Activated T-cell treated with anti-CD3 and anti-CD28 coated beads, Interleukin-2, amount 50 U/mL, for 24 hours (primary cell): ENCODE measurements around the gene GLI3.

Source experiments
- DNase-seq: peaks from one replicate; pipeline ENCODE4 v3.0.0-alpha.2; 2020
- H3K27ac Mint-ChIP-seq: 2 replicates; pipeline ENCODE4 v1.8.0; 2020; ENCODE audit warnings: mild to moderate bottlenecking, mixed read lengths
- H3K27me3 Mint-ChIP-seq: 2 replicates; pipeline ENCODE4 v1.8.0; 2020; ENCODE audit warnings: mixed read lengths
- H3K36me3 Mint-ChIP-seq: 2 replicates; pipeline ENCODE4 v1.8.0; 2020; ENCODE audit warnings: low read depth, mixed read lengths
- H3K4me1 Mint-ChIP-seq: 2 replicates; pipeline ENCODE4 v1.8.0; 2020; ENCODE audit warnings: low read depth, mixed read lengths
- H3K4me3 Mint-ChIP-seq: 2 replicates; pipeline ENCODE4 v1.8.0; 2020; ENCODE audit warnings: mild to moderate bottlenecking, moderate library complexity, mixed read lengths
- H3K9me3 Mint-ChIP-seq: 2 replicates; pipeline ENCODE4 v1.8.0; 2020; ENCODE audit warnings: mixed read lengths

The GLI3 gene

GRCh38 chr7:42077271-42078135 lies 159.5 kb downstream of the GLI3 start:
- no peak for DNase-seq
- Mint-ChIP-seq H3K4me3 (no peak overlapping the region), H3K27me3 (peaks cover 3% of the 10 kb centered on the region), H3K36me3 (no peaks in the 10 kb centered on the region), H3K4me1 (no peaks in the 10 kb centered on the region), H3K9me3 (no peaks in the 10 kb centered on the region), H3K27ac (no peak overlapping the region)

DNA sequence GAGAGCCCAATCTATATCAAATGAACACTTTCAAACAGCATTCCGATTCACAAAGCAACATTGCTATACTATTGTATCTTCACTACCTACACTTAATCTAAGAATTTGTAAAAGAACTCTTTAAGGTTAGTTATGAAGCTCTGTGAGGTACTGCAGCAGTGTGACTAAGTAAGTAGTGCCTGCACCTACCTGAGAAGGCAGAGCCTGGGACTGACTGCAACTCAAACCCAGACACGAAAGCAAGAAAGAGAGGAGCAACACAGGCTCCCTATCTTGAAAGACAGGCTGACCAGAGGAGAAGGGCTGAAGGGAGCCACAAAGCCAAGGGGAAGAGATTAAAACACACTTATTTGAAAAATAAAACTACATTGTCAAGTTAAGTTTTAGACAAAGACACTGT lies 160.1 kb downstream of the GLI3 start:
- Mint-ChIP-seq H3K36me3 (no peaks in the 10 kb centered on the region), H3K4me1 (no peaks in the 10 kb centered on the region), H3K27ac (no peak overlapping the region), H3K9me3 (no peaks in the 10 kb centered on the region), H3K4me3 (no peak overlapping the region), H3K27me3 (peaks cover 3% of the 10 kb centered on the region)
- DNase-seq: no peak

DNA sequence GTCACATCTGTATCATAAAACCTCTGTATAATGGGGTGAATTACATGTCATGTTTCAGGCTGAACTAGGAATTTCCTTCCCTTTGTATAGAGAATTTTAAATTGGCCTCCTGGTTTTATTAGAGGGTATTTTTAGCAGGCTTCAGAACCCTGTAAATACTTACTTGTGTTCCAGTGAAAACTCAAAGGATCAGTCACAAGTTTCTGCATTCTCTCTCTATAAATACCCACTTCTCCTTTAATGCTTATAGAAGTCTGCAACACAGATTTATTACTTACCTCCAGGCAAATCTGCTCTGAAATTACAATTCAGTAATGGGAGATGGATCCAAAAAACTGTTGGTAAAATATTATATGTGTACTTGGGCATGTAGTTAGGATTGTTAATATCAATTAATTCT lies 161.6 kb downstream of the GLI3 start:
- Mint-ChIP-seq H3K4me3 (no peak overlapping the region), H3K36me3 (no peaks in the 10 kb centered on the region), H3K4me1 (no peaks in the 10 kb centered on the region), H3K27ac (no peak overlapping the region), H3K27me3 (peaks cover 3% of the 10 kb centered on the region), H3K9me3 (no peaks in the 10 kb centered on the region)
- no peak for DNase-seq

- no peak overlapping the region for H3K27ac Mint-ChIP-seq
- H3K4me1 Mint-ChIP-seq: no peaks in the 10 kb centered on the region
- H3K4me3 Mint-ChIP-seq: no peak overlapping the region
Measured at GRCh38 chr7:42074076-42074475, 162.9 kb downstream of the GLI3 start.

GRCh38 chr7:42071372-42072261 lies 165.4 kb downstream of the GLI3 start:
- Mint-ChIP-seq H3K27ac (no peak overlapping the region), H3K4me1 (no peaks in the 10 kb centered on the region), H3K9me3 (no peaks in the 10 kb centered on the region), H3K27me3 (no peaks in the 10 kb centered on the region), H3K4me3 (no peak overlapping the region), H3K36me3 (no peaks in the 10 kb centered on the region)
- DNase-seq: no peak

More at GRCh38 chr7:42074076-42074475, 162.9 kb downstream of the GLI3 start:
- Mint-ChIP-seq H3K27me3 (no peaks in the 10 kb centered on the region), H3K9me3 (no peaks in the 10 kb centered on the region), H3K36me3 (no peaks in the 10 kb centered on the region)
- no peak for DNase-seq

DNA sequence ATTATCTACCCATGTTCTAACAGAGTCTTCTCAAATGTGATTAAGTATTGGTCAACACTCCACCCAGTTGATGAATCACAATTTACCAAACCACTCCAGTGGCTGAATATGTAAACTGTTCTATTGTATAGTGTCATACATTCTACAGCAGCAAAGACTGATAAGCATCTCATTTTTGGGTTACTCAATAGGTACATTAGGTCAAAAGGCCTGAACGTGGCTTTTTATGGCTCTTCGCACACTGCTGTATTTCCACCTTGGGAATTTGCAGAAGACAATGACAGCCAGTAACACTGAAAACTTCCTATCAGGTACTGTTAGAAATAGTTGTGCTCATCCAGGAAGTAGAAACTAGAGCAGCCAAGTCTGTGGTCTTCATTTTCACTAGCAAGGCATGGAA lies 166.9 kb downstream of the GLI3 start:
- Mint-ChIP-seq H3K36me3 (no peaks in the 10 kb centered on the region), H3K27ac (no peak overlapping the region), H3K9me3 (no peaks in the 10 kb centered on the region), H3K4me1 (no peaks in the 10 kb centered on the region), H3K27me3 (no peaks in the 10 kb centered on the region), H3K4me3 (no peak overlapping the region)
- DNase-seq: no peak

- Mint-ChIP-seq H3K27ac (no peak overlapping the region), H3K27me3 (peaks cover 2% of the 10 kb centered on the region), H3K4me3 (no peak overlapping the region), H3K36me3 (no peaks in the 10 kb centered on the region), H3K4me1 (no peaks in the 10 kb centered on the region), H3K9me3 (no peaks in the 10 kb centered on the region)
- no peak for DNase-seq
Measured at GRCh38 chr7:42069590-42069989, 167.4 kb downstream of the GLI3 start.

GRCh38 chr7:42068554-42069280 lies 168.3 kb downstream of the GLI3 start:
- Mint-ChIP-seq H3K27ac (no peak overlapping the region), H3K36me3 (no peaks in the 10 kb centered on the region), H3K27me3 (peaks cover 6% of the 10 kb centered on the region), H3K4me1 (no peaks in the 10 kb centered on the region), H3K4me3 (no peak overlapping the region), H3K9me3 (no peaks in the 10 kb centered on the region)
- DNase-seq: no peak

- H3K4me3 Mint-ChIP-seq: no peak overlapping the region
Measured at GRCh38 chr7:42065942-42066341, 171.1 kb downstream of the GLI3 start.

DNA sequence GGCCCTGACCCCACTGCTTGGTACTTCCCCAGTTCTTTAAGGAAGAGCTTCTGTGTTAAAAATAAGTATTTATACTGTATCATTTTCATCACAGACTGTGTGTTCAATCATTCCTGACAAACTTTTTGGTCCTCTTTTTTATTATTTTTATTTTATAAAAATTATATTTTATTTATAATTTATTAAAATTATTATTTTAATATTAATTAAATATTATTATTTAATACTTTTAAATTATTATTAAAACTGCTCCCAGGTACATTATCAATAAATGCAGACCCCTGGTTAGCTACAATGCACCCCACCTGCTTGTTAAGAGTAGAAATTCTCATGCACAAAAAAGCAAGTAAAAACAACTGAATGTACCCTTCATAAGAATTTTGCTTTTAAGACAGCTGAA lies 172.0 kb downstream of the GLI3 start:
- no peak overlapping the region for H3K27ac Mint-ChIP-seq
- no peaks in the 10 kb centered on the region for H3K4me1 Mint-ChIP-seq
- no peaks in the 10 kb centered on the region for H3K36me3 Mint-ChIP-seq
- H3K9me3 Mint-ChIP-seq: no peaks in the 10 kb centered on the region
- H3K4me3 Mint-ChIP-seq: no peak overlapping the region
- DNase-seq: no peak
- peaks cover 6% of the 10 kb centered on the region for H3K27me3 Mint-ChIP-seq

More at GRCh38 chr7:42065942-42066341, 171.1 kb downstream of the GLI3 start:
- Mint-ChIP-seq H3K36me3 (no peaks in the 10 kb centered on the region), H3K9me3 (no peaks in the 10 kb centered on the region), H3K27me3 (peaks cover 6% of the 10 kb centered on the region), H3K4me1 (no peaks in the 10 kb centered on the region), H3K27ac (no peak overlapping the region)
- DNase-seq: no peak

DNA sequence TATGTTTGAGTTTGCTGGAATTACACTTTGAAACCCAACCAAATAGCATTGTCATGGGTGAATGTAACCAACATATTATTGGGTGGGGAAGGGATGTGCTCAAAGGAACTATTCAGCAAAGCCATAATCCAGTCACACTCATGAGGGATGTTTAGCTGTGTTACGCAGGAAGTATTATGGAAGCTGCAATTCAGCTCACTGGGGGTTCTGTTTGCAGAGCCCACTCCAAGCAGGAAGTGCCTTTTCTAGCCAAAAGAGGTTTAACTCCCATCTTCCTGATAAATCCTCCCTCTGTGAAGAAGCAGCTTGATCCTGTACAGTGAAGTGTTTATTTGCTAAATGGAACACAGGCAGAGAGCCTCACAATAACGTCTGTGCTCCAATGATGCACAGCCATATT lies 172.5 kb downstream of the GLI3 start:
- no peaks in the 10 kb centered on the region for H3K36me3 Mint-ChIP-seq
- DNase-seq: no peak
- no peaks in the 10 kb centered on the region for H3K4me1 Mint-ChIP-seq
- no peak overlapping the region for H3K4me3 Mint-ChIP-seq
- no peak overlapping the region for H3K27ac Mint-ChIP-seq
- H3K9me3 Mint-ChIP-seq: no peaks in the 10 kb centered on the region
- peaks cover 6% of the 10 kb centered on the region for H3K27me3 Mint-ChIP-seq

- H3K36me3 Mint-ChIP-seq: no peaks in the 10 kb centered on the region
- H3K9me3 Mint-ChIP-seq: no peaks in the 10 kb centered on the region
- H3K4me1 Mint-ChIP-seq: no peaks in the 10 kb centered on the region
- no peak overlapping the region for H3K4me3 Mint-ChIP-seq
- H3K27me3 Mint-ChIP-seq: no peaks in the 10 kb centered on the region
- no peak overlapping the region for H3K27ac Mint-ChIP-seq
- no peak for DNase-seq
Measured at GRCh38 chr7:42059275-42059674, 177.7 kb downstream of the GLI3 start.

- Mint-ChIP-seq H3K27ac (no peak overlapping the region), H3K27me3 (peaks cover 2% of the 10 kb centered on the region), H3K4me1 (no peaks in the 10 kb centered on the region), H3K4me3 (no peak overlapping the region), H3K36me3 (no peaks in the 10 kb centered on the region), H3K9me3 (no peaks in the 10 kb centered on the region)
- no peak for DNase-seq
Measured at GRCh38 chr7:42057331-42057730, 179.7 kb downstream of the GLI3 start.

DNA sequence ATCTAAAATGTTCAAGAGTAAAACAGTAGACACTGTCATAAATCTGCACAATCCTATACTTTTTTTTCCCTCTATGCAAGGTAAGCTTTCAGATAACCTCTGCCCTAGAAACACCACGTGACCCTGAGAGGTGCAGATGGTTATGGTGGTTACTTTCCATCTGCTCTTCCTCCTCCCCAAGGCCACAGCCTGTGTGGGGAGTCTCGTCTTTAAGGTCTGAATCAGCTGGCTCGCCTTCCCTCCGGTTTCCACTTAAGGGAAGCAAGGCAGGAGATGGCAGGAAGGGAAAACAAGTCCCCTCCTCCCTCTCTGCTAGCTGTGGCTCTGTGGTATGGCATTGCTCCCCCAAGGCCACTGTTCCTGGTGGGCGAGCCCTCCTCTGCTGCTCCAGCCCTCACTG lies 181.8 kb downstream of the GLI3 start:
- Mint-ChIP-seq H3K4me1 (no peaks in the 10 kb centered on the region), H3K27me3 (peaks cover 2% of the 10 kb centered on the region), H3K27ac (no peak overlapping the region), H3K36me3 (no peaks in the 10 kb centered on the region), H3K9me3 (no peaks in the 10 kb centered on the region), H3K4me3 (no peak overlapping the region)
- no peak for DNase-seq
